Fibroblast of skin of right quadriceps (primary cell): Measurements from ENCODE around the gene GPC5.

Experiments used
- DNase-seq: peaks from one replicate; pipeline ENCODE4 v3.0.0-alpha.2; 2013

GPC5 gene

DNA sequence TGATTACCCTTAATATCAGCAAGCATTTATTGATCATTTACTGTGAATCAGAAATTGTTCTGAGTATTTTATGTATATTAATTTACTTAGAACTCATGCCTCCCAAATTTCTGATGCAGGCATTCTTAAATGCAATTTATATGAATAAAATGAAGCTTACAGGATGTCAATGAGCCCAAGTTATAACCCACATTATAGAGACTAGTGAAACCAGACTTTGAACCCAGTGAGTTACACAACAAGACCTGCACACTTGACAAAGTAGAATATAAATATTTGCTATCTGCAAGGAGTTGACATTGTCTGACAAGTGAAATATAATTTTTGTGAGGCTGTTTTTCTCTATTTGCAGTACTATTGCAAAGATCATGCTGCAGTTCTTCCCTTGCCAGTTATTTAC is 656.0 kb downstream of the GPC5 start:
- no peak for DNase-seq

GRCh38 chr13:92074658-92075057 is 676.2 kb downstream of the GPC5 start:
- DNase-seq: no peak

DNA sequence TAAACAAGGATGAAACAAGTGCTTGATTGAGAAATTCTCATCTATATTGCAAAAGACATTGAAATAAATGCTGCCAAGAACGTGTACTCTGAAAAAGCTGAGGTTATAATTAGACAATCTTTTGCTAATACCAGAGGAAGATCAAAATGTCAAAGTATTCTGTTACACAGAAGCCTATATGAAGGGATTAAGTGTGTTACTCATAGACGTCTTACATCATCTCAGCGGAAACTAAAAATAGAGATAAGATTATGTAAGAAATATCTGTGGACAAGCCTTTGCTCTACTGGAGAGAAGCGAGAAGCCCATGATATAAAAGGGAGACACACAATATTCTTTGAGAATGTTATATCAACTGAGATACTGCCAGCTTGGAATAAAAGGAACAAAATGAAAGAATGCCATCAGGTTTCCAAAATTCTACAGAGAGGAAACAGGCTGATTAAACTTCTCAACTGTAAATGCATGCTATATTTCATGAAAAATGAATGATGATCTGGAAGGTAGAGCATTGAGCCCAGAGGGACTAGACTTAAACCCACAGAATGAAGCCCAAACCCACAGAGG is 699.0 kb downstream of the GPC5 start:
- no peak for DNase-seq

DNA sequence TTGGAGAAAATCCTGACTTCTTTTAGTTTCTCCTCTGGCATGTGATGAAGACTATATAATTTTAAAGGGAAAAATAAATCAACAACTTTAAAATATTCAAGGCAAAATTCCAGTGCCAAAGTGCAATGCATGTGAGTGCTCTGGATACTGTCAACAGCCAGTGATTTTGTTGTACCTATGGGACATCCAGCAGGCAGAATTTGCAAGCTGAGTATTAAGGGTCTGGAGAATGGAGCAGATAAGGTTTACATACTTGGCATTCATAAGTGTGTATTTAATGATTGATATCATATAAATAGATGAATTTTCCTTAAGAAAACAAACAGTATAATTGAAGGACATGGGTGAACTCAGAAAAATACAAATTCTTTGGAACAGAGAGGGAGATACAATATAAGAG is 703.4 kb downstream of the GPC5 start:
- DNase-seq: no peak

GRCh38 chr13:92103689-92104153 is 705.3 kb downstream of the GPC5 start:
- DNase-seq: peak; percentile 44

DNA sequence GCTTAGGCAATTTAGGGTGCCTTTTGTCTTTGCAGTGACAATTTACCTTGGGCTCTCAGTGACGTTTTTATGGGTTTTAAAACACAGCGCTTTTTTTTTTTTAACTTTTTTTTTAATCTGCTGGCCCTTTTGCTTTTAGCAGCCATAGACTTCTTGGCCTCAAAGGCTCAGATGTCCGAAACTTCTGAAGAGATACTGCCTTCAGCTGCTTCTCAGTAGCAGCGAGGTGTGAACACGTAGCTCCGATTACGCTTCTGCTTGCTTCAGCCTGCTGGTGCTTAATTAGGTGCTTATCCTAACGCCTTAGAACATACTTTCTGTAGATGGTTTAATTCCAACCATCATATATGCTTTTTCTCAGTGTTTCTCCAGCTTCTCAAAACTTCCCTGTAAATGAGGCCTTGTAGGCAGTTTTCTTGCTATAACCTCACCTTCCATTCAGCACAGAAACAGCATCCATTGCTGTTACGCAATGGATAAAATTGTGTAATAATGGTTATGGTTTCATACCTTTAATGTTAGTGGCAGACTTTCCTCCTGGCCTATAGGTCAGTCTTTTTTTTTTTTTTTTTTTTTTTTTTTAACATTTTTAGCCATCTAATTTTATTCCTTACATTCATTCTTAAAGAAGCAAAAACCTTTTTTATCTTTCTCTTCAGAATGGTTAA is 723.9 kb downstream of the GPC5 start:
- peak; percentile 3 for DNase-seq

- no peak for DNase-seq
These were observed 728.0 kb downstream of the GPC5 start for GRCh38 chr13:92126399-92126798.

DNA sequence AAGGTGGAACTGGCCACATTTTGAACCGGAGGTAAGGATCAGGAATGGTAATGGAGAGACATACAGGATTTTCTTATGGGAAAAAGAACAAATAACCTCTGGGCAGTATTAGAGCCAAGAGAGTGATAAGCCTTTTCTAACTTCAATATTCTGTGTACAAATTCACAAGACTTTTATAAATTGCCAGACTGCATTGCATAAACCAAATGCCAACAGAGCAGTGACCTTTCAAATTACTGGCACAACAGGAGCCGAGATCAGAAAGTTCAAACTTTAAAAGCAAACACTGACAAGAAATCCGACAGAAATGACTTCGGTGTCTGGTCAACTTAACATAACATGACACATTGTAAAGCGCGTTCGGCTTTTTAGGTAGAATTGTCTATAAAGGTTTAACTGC is 737.1 kb downstream of the GPC5 start:
- no peak for DNase-seq

DNA sequence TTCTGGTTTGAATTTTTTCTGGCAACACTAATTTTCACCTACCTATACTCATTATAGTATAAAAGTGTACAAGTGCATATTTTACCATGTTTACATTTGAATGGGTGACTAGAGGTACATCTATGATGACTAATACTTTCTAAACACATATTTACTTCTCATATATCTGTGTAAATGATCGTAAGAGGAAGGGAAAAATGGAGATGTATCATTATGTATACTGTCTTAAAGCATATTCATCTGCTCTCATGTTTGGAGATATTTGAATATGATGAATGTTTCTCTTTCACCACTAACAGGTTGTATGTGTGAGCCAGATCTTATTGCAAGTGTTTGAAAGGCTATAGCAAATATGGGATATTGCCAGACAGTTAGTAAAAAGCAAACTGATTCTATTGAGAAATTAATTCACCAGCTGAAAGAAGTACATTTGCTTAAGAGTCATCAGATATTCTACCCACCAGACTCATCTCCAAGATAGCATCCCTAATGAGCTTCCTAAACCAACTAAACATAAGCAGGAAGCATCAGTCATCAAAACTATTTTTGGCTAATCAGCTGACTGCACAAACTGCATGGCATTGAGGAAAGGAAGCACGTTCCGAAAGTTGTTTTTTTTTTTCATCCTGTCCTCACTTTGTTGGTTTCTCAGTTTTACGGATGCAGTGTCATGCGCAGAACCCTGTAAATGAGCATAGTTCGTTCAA is 738.2 kb downstream of the GPC5 start:
- peak; percentile 38 for DNase-seq

DNA sequence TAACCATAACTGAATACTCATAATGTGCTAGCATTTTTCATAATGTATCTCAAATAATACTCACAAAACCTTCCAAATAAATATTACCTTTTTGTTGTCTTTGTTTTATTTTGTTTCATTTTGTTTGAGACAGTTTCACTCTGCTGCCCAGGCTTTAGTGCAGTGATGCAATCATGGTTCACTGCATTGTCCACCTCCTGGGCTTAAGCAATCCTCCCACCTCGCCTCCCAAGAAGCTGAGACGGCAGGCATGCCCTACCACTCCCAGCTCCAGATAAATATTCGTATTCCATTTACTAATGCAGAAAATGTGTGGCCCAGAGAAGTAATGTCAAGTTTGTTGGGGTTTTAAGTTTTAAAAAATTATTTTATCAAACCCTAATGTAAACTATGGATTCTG is 739.1 kb downstream of the GPC5 start:
- peak; percentile 2 for DNase-seq

DNA sequence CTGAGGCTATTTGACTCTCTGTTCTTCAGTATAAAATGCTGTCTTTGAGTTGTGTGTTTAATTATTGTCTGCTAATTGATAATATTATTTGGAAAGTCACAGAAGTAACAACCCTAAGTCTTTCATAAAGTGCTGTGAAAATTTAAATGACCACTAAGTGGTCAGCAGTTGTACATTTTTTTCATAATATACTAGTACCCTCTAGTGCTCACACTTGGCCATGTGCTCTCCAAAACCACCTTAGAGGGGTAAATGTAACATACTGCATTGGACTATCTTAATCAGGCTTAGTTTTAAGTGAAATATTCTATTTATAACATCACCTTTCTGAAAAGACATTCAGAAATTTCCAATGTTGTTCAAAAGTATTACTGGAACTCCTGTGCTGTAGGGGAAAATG is 745.3 kb downstream of the GPC5 start:
- DNase-seq: no peak

DNA sequence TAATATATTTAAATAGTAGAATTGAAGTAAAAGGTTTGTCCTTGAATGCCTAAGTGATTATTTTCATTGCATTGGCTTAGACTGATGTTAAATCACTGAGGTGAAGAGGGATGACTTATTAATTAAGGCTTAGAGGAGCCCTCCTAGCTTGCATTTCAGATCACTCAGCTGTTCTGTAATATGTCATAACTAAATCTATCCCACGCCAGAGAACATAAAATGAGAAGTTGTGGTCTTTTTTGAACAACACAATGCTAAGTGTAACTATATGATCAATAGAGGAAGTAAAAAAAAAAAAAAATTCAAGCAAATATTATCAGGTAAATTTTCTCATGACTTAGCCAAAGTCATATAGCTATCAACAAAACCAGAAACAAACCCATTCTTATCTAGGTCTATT is 752.2 kb downstream of the GPC5 start:
- DNase-seq: no peak

GRCh38 chr13:92158346-92158745 is 759.9 kb downstream of the GPC5 start:
- DNase-seq: peak; percentile 50

DNA sequence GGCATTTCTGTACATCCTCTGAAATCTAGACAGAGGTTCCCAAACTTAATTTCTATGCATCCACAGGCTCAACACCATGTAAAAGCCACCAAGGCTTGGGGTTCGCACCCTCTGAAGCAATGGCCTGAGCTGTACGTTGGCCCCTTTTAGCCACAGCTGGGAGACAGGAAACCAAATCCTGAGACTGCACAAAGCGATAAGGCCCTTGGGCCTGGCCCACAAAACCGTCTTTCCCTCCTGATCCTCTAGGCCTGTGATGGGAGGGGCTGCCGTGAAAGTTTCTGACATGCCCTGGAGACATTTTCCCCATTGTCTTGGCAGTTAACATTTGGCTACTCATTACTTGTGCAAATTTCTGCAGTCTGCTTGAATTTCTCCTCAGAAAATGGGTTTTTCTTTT is 766.4 kb downstream of the GPC5 start:
- no peak for DNase-seq

DNA sequence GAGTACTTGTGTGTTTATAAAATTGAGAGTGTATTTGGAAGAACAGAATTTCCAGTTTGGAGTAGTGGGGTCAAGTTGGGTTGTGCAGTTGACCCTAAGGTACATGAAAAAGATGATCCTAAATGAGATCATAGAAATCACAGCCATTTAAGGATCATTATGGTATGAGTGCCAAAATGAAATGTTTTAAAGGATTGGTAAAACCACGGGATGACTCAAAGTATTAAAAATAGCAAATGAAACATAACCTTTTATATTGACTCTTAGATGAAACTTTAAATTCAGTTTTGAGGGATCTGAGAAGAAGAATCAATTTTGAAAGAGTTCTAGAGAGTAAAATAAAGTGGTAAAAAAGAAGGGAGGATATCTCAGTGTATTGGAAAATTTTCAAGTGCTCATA is 773.8 kb downstream of the GPC5 start:
- peak; percentile 44 for DNase-seq

DNA sequence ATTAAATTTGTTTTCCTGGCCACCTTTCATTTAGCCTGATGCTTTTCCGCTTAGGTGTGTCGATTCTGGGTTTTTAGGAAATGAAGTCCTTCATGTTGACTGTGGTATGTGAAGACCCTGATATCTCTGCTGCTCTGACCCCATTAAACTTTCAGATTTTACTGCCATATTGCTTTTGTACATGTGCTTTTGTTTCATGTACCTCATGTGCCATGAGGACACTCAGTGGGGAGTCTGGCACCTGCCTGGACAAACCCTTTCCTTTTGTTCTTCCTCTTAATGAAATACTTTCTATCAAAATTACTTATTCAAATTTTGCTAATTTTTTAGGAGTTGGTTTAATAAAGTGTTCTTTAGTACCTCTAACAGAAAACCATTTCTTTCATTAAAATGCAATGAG is 774.8 kb downstream of the GPC5 start:
- DNase-seq: no peak

DNA sequence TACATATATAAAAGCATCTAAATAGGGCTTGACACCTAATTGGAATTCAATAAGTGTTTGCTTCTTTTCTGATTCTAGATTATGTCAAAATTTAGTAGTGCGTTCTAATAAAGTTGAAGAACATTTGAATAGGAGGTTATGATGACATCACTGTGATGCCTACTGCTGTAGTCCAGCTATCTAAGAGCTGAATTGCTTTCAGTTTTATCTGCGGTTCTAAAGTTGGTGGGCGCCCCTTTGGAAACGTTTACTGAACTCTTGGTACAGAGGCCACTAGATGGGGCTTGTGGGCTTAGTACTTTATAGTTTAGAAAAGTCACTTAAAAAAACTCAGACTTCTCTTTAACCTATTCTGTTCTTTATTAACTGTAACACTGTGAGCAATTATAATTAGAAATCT is 776.9 kb downstream of the GPC5 start:
- DNase-seq: peak; percentile 66

DNA sequence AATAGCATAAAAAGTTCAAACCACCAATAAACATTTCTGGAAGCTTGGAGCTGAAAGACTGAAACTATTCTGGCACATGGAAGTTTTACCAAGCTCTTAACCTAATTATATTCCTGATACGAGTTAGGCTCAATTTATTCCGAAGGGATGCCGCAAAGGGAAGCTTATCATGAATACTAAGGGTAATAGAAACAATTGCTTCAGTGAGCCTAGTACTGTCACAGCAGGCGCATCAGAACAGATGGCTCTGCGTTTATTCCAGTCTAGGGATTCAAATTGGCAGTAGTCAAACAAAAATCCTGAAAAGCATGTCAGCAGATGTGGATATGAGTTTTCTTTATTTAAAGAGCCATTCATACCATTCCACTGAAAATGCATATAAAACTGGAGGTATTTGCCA is 779.5 kb downstream of the GPC5 start:
- no peak for DNase-seq

- no peak for DNase-seq
These were observed 780.8 kb downstream of the GPC5 start for GRCh38 chr13:92179223-92179622.

- peak; percentile 25 for DNase-seq
These were observed 789.1 kb downstream of the GPC5 start for GRCh38 chr13:92187378-92187989.

GRCh38 chr13:92188574-92188973 is 790.2 kb downstream of the GPC5 start:
- no peak for DNase-seq

DNA sequence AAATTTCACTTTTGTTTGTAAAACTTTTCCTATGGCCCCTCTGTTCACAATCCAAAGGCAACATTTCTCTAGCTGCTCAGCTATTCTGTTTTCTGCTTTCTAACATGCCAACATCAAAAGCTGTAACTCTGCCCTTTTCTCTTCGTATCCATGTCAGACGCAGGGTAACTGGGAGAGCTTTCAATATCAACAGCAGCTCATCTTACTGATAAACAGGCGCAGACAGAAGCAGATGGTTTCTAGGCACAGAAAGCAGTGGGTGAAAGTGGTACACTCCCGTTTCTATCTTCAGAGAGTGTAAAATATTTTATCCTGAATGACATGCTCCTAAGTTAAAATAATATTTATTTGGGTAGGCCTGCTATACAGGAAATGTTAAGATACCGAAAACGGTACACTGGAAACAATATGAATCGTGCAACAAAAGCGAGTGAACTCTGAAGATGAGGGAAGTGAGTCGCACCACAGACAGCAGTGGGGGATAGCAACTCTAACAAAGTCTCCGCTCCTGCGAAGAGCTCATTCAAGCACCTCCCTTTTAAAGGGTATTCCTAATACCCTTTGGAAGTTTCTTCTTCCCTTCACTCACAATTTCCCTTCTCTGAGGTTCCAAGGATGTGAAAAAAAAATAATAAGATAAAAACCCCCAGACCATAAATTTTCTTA is 798.3 kb downstream of the GPC5 start:
- DNase-seq: no peak

DNA sequence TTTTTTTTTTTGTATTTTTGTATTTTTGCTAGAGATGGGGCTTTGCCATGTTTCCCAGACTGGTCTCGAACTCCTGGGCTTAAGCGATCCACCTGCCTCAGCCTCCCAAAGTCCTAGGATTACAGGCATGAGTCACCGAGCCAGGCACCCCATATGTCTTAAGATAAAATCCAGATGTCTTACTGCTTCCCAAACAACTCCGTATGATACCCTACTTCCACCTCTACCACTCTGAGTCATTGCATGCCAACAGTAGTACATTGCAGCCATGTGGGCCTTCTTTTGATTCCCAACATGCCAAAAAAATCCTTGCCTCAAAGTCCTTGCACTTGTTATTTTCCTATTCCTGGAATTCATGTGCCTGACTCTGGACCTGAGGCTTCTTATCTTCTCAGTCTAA is 799.2 kb downstream of the GPC5 start:
- peak; percentile 22 for DNase-seq
